Left renal pelvis (tissue), 4 donors: ENCODE results near the gene FREM3. TPM values are rescaled to one million over a fixed set of nuclear protein-coding genes. Genes with fewer than 3 reads are reported as not detected.

ENCODE experiments used
- polyA plus RNA-seq, 4 donors: library from polyadenylated mRNA; unstranded; fragments of 120-200 nt; gene quantifications; one replicate each; pipeline ENCODE4 v1.2.1, GENCODE V29; 2013; ENCODE audit not compliant: insufficient read length in 4 of 4

FREM3 gene
- polyA plus RNA-seq, 4 donors = 0.10 to 0.37 (median 0.31) TPM

Other genes with a start within 250 kb of the FREM3 start
- gene SMARCA5, start 187.0 kb downstream of the FREM3 start, polyA plus RNA-seq = 100 to 1,000 TPM in 3 of 4 donors, 10 to 100 TPM in 1; 87.3 to 140 (median 124) TPM
- 1 to 10 TPM; 1.9 to 4.4 (median 3.6) TPM for gene GYPE, start 204.9 kb upstream of the FREM3 start, polyA plus RNA-seq